Calu3 (cell line): ENCODE measurements around the gene INTS1. TPM values are rescaled to one million over a fixed set of nuclear protein-coding genes. Genes with fewer than 3 reads are reported as not detected.

Experiments
- BruUV-seq: library from RNA; stranded (reverse); fragments of 400-500 nt; replicated peaks from 2 replicates; lab custom pipeline; 2021; lab: Mats Ljungman, UMichigan
- CTCF ChIA-PET: fragments of 300-600 bp; sonication (Branson Sonifier 250); formaldehyde crosslinking; loops from one replicate; lab custom pipeline; 2022; ENCODE audit warnings: antibody characterized with exemption; lab: Charles Lee
- DNase-seq: peaks from one replicate; pipeline ENCODE4 v3.0.0; 2022
- H3K27ac Mint-ChIP-seq: one replicate; pipeline ENCODE4 v1.8.0; 2022; ENCODE audit warnings: mixed read lengths; ENCODE audit not compliant: unreplicated experiment
- H3K27me3 Mint-ChIP-seq: one replicate; pipeline ENCODE4 v1.8.0; 2022; ENCODE audit warnings: mixed read lengths; ENCODE audit not compliant: unreplicated experiment
- H3K36me3 Mint-ChIP-seq: one replicate; pipeline ENCODE4 v1.8.0; 2022; ENCODE audit warnings: mild to moderate bottlenecking, moderate library complexity, mixed read lengths; ENCODE audit not compliant: insufficient read depth, unreplicated experiment
- H3K4me1 Mint-ChIP-seq: one replicate; pipeline ENCODE4 v1.8.0; 2022; ENCODE audit warnings: mild to moderate bottlenecking, low read depth, mixed read lengths; ENCODE audit not compliant: unreplicated experiment
- H3K4me3 Mint-ChIP-seq: one replicate; pipeline ENCODE4 v1.8.0; 2022; ENCODE audit warnings: mild to moderate bottlenecking, low read depth, moderate library complexity, mixed read lengths; ENCODE audit not compliant: unreplicated experiment
- H3K9me3 Mint-ChIP-seq: one replicate; pipeline ENCODE4 v1.8.0; 2022; ENCODE audit warnings: low read depth, mixed read lengths; ENCODE audit not compliant: unreplicated experiment
- CTCF ChIP-seq: fragments of 200-600 bp; IDR thresholded peaks from one replicate; pipeline ENCODE4 v1.8.0; 2022; ENCODE audit warnings: antibody characterized with exemption; ENCODE audit not compliant: unreplicated experiment
- intact Hi-C: fragments of 100-400 bp; cut with micrococcal nuclease; formaldehyde crosslinking; loops from one replicate; pipeline ENCODE4 v1.10.0; 2022; ENCODE audit not compliant: unreplicated experiment
- total RNA-seq: library from RNA; stranded (reverse); gene quantifications from 2 replicates; pipeline ENCODE4 v1.2.3, GENCODE V29; 2022

INTS1 gene
- total RNA-seq, 1 experiment from 2014 or later = 192 TPM

- BruUV-seq = no TSS peak
- Mint-ChIP-seq H3K4me1 (peaks cover 23% of the 10 kb centered on the region), H3K36me3 (peaks cover 19% of the 10 kb centered on the region), H3K27ac (no peak overlapping the region), H3K9me3 (no peaks in the 10 kb centered on the region), H3K4me3 (no peak overlapping the region), H3K27me3 (no peaks in the 10 kb centered on the region)
- CTCF ChIA-PET = interaction anchor here (1.0 to 1.7 kb wide), 2 partner anchors 8 to 41 kb away, joined by 4 to 6 read pairs; partner anchors contain the start of gene TMEM184A
- no peak for TF ChIP-seq CTCF
- no peak for DNase-seq
- intact Hi-C loops = no loop called here
These were observed 10.8 kb upstream of the INTS1 start for GRCh38 chr7:1514995-1515401.

- BruUV-seq = no TSS peak
- H3K27ac Mint-ChIP-seq = no peak overlapping the region
These were observed 10.2 kb upstream of the INTS1 start for GRCh38 chr7:1514407-1514806.

GRCh38 chr7:1513657-1514095 is 9.5 kb upstream of the INTS1 start:
- DNase-seq = no peak
- Mint-ChIP-seq H3K4me1 (peaks cover 20% of the 10 kb centered on the region), H3K4me3 (no peak overlapping the region), H3K9me3 (no peaks in the 10 kb centered on the region), H3K36me3 (peaks cover 19% of the 10 kb centered on the region), H3K27ac (no peak overlapping the region), H3K27me3 (no peaks in the 10 kb centered on the region)
- TF ChIP-seq CTCF = no peak
- no TSS peak for BruUV-seq
- intact Hi-C loops = no loop called here
- CTCF ChIA-PET = interaction anchor here (0.6 to 1.7 kb wide), 2 partner anchors 42 to 708 kb away, joined by 3 to 6 read pairs; partner anchors contain the start of gene TMEM184A

More at GRCh38 chr7:1514407-1514806, 10.2 kb upstream of the INTS1 start:
- no peaks in the 10 kb centered on the region for H3K9me3 Mint-ChIP-seq
- CTCF ChIA-PET = interaction anchor here (1.7 kb wide), 1 partner anchor 41 kb away, joined by 6 read pairs; the partner anchor contains the start of gene TMEM184A
- intact Hi-C loops = no loop called here
- no peak for DNase-seq
- H3K4me1 Mint-ChIP-seq = peaks cover 20% of the 10 kb centered on the region
- H3K36me3 Mint-ChIP-seq = peaks cover 19% of the 10 kb centered on the region
- TF ChIP-seq CTCF = no peak
- no peak overlapping the region for H3K4me3 Mint-ChIP-seq
- H3K27me3 Mint-ChIP-seq = no peaks in the 10 kb centered on the region

GRCh38 chr7:1512781-1513656 is 8.8 kb upstream of the INTS1 start:
- Mint-ChIP-seq H3K4me1 (peaks cover 20% of the 10 kb centered on the region), H3K27ac (no peak overlapping the region), H3K36me3 (peaks cover 19% of the 10 kb centered on the region), H3K9me3 (no peaks in the 10 kb centered on the region), H3K27me3 (no peaks in the 10 kb centered on the region), H3K4me3 (no peak overlapping the region)
- DNase-seq = peak; percentile 59
- BruUV-seq = no TSS peak
- TF ChIP-seq CTCF = no peak
- CTCF ChIA-PET = interaction anchor here (1.7 kb wide), 1 partner anchor 43 kb away, joined by 6 read pairs; the partner anchor contains the start of gene TMEM184A
- intact Hi-C loops = no loop called here
